SK-N-SH (cell line): Measurements from ENCODE around the gene DLG3. TPM values are rescaled to one million over a fixed set of nuclear protein-coding genes. Genes with fewer than 3 reads are reported as not detected.

Experiments used
- CTCF ChIA-PET: fragments of 300-600, 350-600 bp; formaldehyde crosslinking; extraction: SDS; loops from one replicate; lab custom pipeline; 2021; lab: Yijun Ruan, JAX
- POLR2A ChIA-PET: fragments of 350-600 bp; sonication (Branson Sonifier 250); formaldehyde crosslinking; extraction: SDS; loops from one replicate; lab custom pipeline; 2020; ENCODE audit warnings: antibody characterized with exemption, inconsistent platforms; lab: Yijun Ruan, JAX
- DNase-seq: peaks from one replicate; pipeline ENCODE4 v3.0.0; 2012
- H2AFZ ChIP-seq: fragments of 200-600 bp; sonication (generic); 2 replicates; pipeline ENCODE4 v1.8.1; 2016; ENCODE audit warnings: antibody characterized with exemption, mild to moderate bottlenecking, low read depth
- H3F3A ChIP-seq: fragments of 200-600 bp; sonication (generic); replicated peaks from 2 replicates; pipeline ENCODE3; 2016; ENCODE audit warnings: antibody characterized with exemption, mild to moderate bottlenecking; ENCODE audit not compliant: insufficient read depth
- H3K27ac ChIP-seq, 2 experiments: fragments of 200-500 bp in 1 of 2; fragments of 200-600 bp in 1 of 2; sonication (Bioruptor generic) in 1 of 2; sonication (generic), shearing (Covaris generic) in 1 of 2; 2 replicates each; pipeline versions ENCODE4 v1.5.1 to v1.6.1; 2014 to 2016; ENCODE audit warnings: low read depth in 2 of 2, inconsistent platforms in 1 of 2, low read length in 1 of 2, mild to moderate bottlenecking in 1 of 2, mixed read lengths in 1 of 2
- H3K27me3 ChIP-seq: fragments of 200-600 bp; sonication (generic), shearing (Covaris generic); 2 replicates; pipeline ENCODE4 v1.6.1; 2016; ENCODE audit warnings: mixed run types; ENCODE audit not compliant: insufficient read depth
- H3K36me3 ChIP-seq, 2 experiments: fragments of 200-500 bp in 1 of 2; fragments of 200-600 bp in 1 of 2; sonication (Bioruptor generic) in 1 of 2; sonication (generic) in 1 of 2; replicated peaks in 1 of 2; 2 replicates each; pipeline versions ENCODE3 to v1.5.1; 2014 to 2016; ENCODE audit warnings: low read length in 1 of 2, mild to moderate bottlenecking in 1 of 2; ENCODE audit not compliant: insufficient read depth in 2 of 2, control insufficient read depth in 1 of 2
- H3K4me1 ChIP-seq, 2 experiments: fragments of 200-500 bp in 1 of 2; fragments of 200-600 bp in 1 of 2; sonication (Bioruptor generic) in 1 of 2; sonication (generic), shearing (Covaris generic) in 1 of 2; 2 replicates each; pipeline versions ENCODE4 v1.5.1 to v1.6.1; 2014 to 2016; ENCODE audit warnings: low read depth in 1 of 2, low read length in 1 of 2, mixed run types in 1 of 2; ENCODE audit not compliant: insufficient read depth in 2 of 2, control insufficient read depth in 1 of 2
- H3K4me2 ChIP-seq: fragments of 200-600 bp; sonication (generic), shearing (Covaris generic); 2 replicates; pipeline ENCODE4 v1.6.1; 2017; ENCODE audit warnings: mixed run types
- H3K4me3 ChIP-seq, 2 experiments: fragments of 200-500 bp in 1 of 2; fragments of 200-600 bp in 1 of 2; sonication (Bioruptor generic) in 1 of 2; sonication (generic), shearing (Covaris generic) in 1 of 2; 2 replicates each; pipeline versions ENCODE4 v1.5.1 to v1.8.1; 2014 to 2016; ENCODE audit warnings: low read depth in 2 of 2, inconsistent platforms in 1 of 2, low read length in 1 of 2, mild to moderate bottlenecking in 1 of 2, mixed read lengths in 1 of 2, moderate library complexity in 1 of 2
- H3K79me2 ChIP-seq: fragments of 200-600 bp; sonication (generic); 2 replicates; pipeline ENCODE4 v1.8.1; 2017; ENCODE audit warnings: mild to moderate bottlenecking; ENCODE audit not compliant: insufficient read depth
- H3K9ac ChIP-seq: fragments of 200-600 bp; sonication (generic); 2 replicates; pipeline ENCODE4 v1.6.1; 2017; ENCODE audit warnings: mixed run types
- H3K9me2 ChIP-seq: fragments of 200-600 bp; sonication (generic); 2 replicates; pipeline ENCODE4 v1.6.1; 2017; ENCODE audit warnings: mixed run types
- H3K9me3 ChIP-seq: fragments of 200-600 bp; sonication (generic); 2 replicates; pipeline ENCODE4 v1.6.1; 2017; ENCODE audit warnings: mixed run types, mild to moderate bottlenecking, moderate library complexity
- H4K20me1 ChIP-seq: fragments of 200-600 bp; sonication (generic); 2 replicates; pipeline ENCODE4 v1.6.1; 2017; ENCODE audit warnings: mild to moderate bottlenecking, mixed run types; ENCODE audit not compliant: insufficient read depth
- CHD2 ChIP-seq: fragments of 150-350 bp; IDR thresholded peaks from 2 replicates; pipeline ENCODE4 v1.6.1; 2018; ENCODE audit warnings: low read length; ENCODE audit not compliant: partially characterized antibody
- EZH2phosphoT487 ChIP-seq: fragments of 200-600 bp; sonication (generic); IDR thresholded peaks from 2 replicates; pipeline ENCODE4 v1.6.1; 2017; ENCODE audit warnings: low read depth, mixed run types, mild to moderate bottlenecking, antibody characterized with exemption, moderate library complexity, borderline replicate concordance
- FOSL2 ChIP-seq: IDR thresholded peaks from 2 replicates; pipeline ENCODE4 v1.4.0; 2012; ENCODE audit warnings: low read depth, mild to moderate bottlenecking, moderate library complexity, borderline replicate concordance
- FOXM1 ChIP-seq: IDR thresholded peaks from 2 replicates; pipeline ENCODE4 v1.4.0; 2012; ENCODE audit warnings: low read depth, mild to moderate bottlenecking
- GABPA ChIP-seq: IDR thresholded peaks from 2 replicates; pipeline ENCODE4 v1.4.0; 2012; ENCODE audit warnings: low read depth, mild to moderate bottlenecking
- IRF3 ChIP-seq: fragments of 150-350 bp; IDR thresholded peaks from 2 replicates; pipeline ENCODE4 v1.6.1; 2016; ENCODE audit warnings: mild to moderate bottlenecking, low read depth, low read length
- JUND ChIP-seq: IDR thresholded peaks from 2 replicates; pipeline ENCODE4 v1.4.0; 2012
- PBX3 ChIP-seq: IDR thresholded peaks from 2 replicates; pipeline ENCODE4; 2012
- RAD21 ChIP-seq: IDR thresholded peaks from 2 replicates; pipeline ENCODE4 v1.6.1; 2012; ENCODE audit warnings: mild to moderate bottlenecking, low read length
- RXRA ChIP-seq: IDR thresholded peaks from 2 replicates; pipeline ENCODE4 v1.4.0; 2012; ENCODE audit warnings: low read depth, mild to moderate bottlenecking, borderline replicate concordance
- SIN3A ChIP-seq: IDR thresholded peaks from 2 replicates; pipeline ENCODE4 v1.6.1; 2012; ENCODE audit warnings: low read depth, mild to moderate bottlenecking, low read length, moderate library complexity, borderline replicate concordance
- TEAD4 ChIP-seq: IDR thresholded peaks from 2 replicates; pipeline ENCODE4 v1.4.0; 2012; ENCODE audit warnings: mild to moderate bottlenecking, borderline replicate concordance; ENCODE audit not compliant: insufficient read depth
- USF1 ChIP-seq: IDR thresholded peaks from 2 replicates; pipeline ENCODE4 v1.4.0; 2012; ENCODE audit warnings: low read depth, borderline replicate concordance
- YY1 ChIP-seq: IDR thresholded peaks from 2 replicates; pipeline ENCODE4 v1.4.0; 2012; ENCODE audit warnings: low read depth, mild to moderate bottlenecking
- ZBTB33 ChIP-seq: IDR thresholded peaks from 2 replicates; pipeline ENCODE4 v1.4.0; 2012; ENCODE audit warnings: low read depth, borderline replicate concordance
- WGBS: methylation state at CpG from one replicate; pipeline ENCODE4 v1.1.6; 2017; ENCODE audit warnings: low lambda C conversion rate; 5-methylcytosine and 5-hydroxymethylcytosine counted together
- polyA plus RNA-seq, 3 experiments: library from polyadenylated mRNA; depleted of rRNA; stranded (reverse); fragments of >200 nt; gene quantifications; 2 replicates each; pipeline ENCODE4 v1.2.3, GENCODE V29; 2012

The DLG3 gene
- polyA plus RNA-seq, 1 of the 3 experiments (the other 2 are of a cell fraction) = 11.7 TPM

GRCh38 chrX:70427365-70427764, 17.3 kb upstream of the DLG3 start:
- TF ChIP-seq JUND = no peak
- TF ChIP-seq EZH2phosphoT487 = no peak
- TF ChIP-seq FOXM1 = no peak
- TF ChIP-seq ZBTB33 = no peak
- TF ChIP-seq TEAD4 = no peak
- TF ChIP-seq IRF3 = no peak
- no peak for TF ChIP-seq CHD2
- TF ChIP-seq SIN3A = no peak
- no peak for TF ChIP-seq GABPA
- no peak for TF ChIP-seq FOSL2
- TF ChIP-seq PBX3 = no peak
- no peak for TF ChIP-seq RXRA
- TF ChIP-seq USF1 = no peak
- TF ChIP-seq YY1 = no peak
- no peak for TF ChIP-seq RAD21
- CTCF ChIA-PET = no interaction called here
- H3K4me1 ChIP-seq = no peaks in the 10 kb centered on the region
- no peaks in the 10 kb centered on the region for H3K36me3 ChIP-seq
- POLR2A ChIA-PET = no interaction called here
- H3K27ac ChIP-seq = no peak overlapping the region
- H3K4me2 ChIP-seq = no peak overlapping the region
- no peaks in the 10 kb centered on the region for H3K9me2 ChIP-seq
- no peaks in the 10 kb centered on the region for H3K27me3 ChIP-seq
- H3K79me2 ChIP-seq = no peaks in the 10 kb centered on the region
- no peak overlapping the region for H3K9ac ChIP-seq
- DNase-seq = no peak
- no peak overlapping the region for H2AFZ ChIP-seq
- no peaks in the 10 kb centered on the region for H4K20me1 ChIP-seq
- no peak overlapping the region for H3K4me3 ChIP-seq
- H3K9me3 ChIP-seq = no peaks in the 10 kb centered on the region
- H3F3A ChIP-seq = no peaks in the 10 kb centered on the region
- 44% methylated on average over 2 of the region's 2 CpGs for WGBS
